ENCODE data around the gene SLC16A9. TPM values are rescaled to one million over a fixed set of nuclear protein-coding genes. Genes with fewer than 3 reads are reported as not detected.
A peak's percentile ranks its signal among the peaks of the same experiment; 100 is the strongest.

SLC16A9 gene
- total RNA-seq, 1 donor from 2014 or later: 3.8 TPM

- TF ChIP-seq CTCF (IDR thresholded peaks at IDR 0.05; ENCODE audit: unreplicated experiment): no peak
- H3K27me3 Mint-ChIP-seq (ENCODE audit: unreplicated experiment): no peaks in the 10 kb centered on the region
- no peaks in the 10 kb centered on the region for H3K36me3 Mint-ChIP-seq (ENCODE audit: low read depth, unreplicated experiment)
- no peak overlapping the region for H3K4me3 Mint-ChIP-seq (ENCODE audit: unreplicated experiment)
- H3K9me3 Mint-ChIP-seq (ENCODE audit: unreplicated experiment): no peaks in the 10 kb centered on the region
- DNase-seq (ENCODE audit: low spot score): no peak
- H3K27ac Mint-ChIP-seq (ENCODE audit: unreplicated experiment): no peak overlapping the region
- no peaks in the 10 kb centered on the region for H3K4me1 Mint-ChIP-seq (ENCODE audit: unreplicated experiment)
Observed at GRCh38 chr10:59724098-59724938, 14.7 kb upstream of the SLC16A9 start.

- H3K4me1 Mint-ChIP-seq (ENCODE audit: unreplicated experiment): no peaks in the 10 kb centered on the region
- H3K27ac Mint-ChIP-seq (ENCODE audit: unreplicated experiment): no peak overlapping the region
- no peak for DNase-seq (ENCODE audit: low spot score)
- TF ChIP-seq CTCF (IDR thresholded peaks at IDR 0.05; ENCODE audit: unreplicated experiment): no peak
- no peaks in the 10 kb centered on the region for H3K36me3 Mint-ChIP-seq (ENCODE audit: low read depth, unreplicated experiment)
- no peaks in the 10 kb centered on the region for H3K27me3 Mint-ChIP-seq (ENCODE audit: unreplicated experiment)
- no peak overlapping the region for H3K4me3 Mint-ChIP-seq (ENCODE audit: unreplicated experiment)
- H3K9me3 Mint-ChIP-seq (ENCODE audit: unreplicated experiment): no peaks in the 10 kb centered on the region
Observed at GRCh38 chr10:59720377-59720776, 10.7 kb upstream of the SLC16A9 start.

- DNase-seq (ENCODE audit: low spot score): no peak
- Mint-ChIP-seq H3K4me1 (ENCODE audit: unreplicated experiment) (no peaks in the 10 kb centered on the region), H3K36me3 (ENCODE audit: low read depth, unreplicated experiment) (no peaks in the 10 kb centered on the region), H3K27me3 (ENCODE audit: unreplicated experiment) (no peaks in the 10 kb centered on the region), H3K9me3 (ENCODE audit: unreplicated experiment) (no peaks in the 10 kb centered on the region), H3K4me3 (ENCODE audit: unreplicated experiment) (no peak overlapping the region), H3K27ac (ENCODE audit: unreplicated experiment) (no peak overlapping the region)
- peak; percentile 66 for TF ChIP-seq CTCF (IDR thresholded peaks at IDR 0.05; ENCODE audit: unreplicated experiment)
Observed at GRCh38 chr10:59719374-59719773, 9.7 kb upstream of the SLC16A9 start.

- no peak overlapping the region for H3K4me3 Mint-ChIP-seq (ENCODE audit: unreplicated experiment)
- H3K9me3 Mint-ChIP-seq (ENCODE audit: unreplicated experiment): no peaks in the 10 kb centered on the region
- no peak overlapping the region for H3K27ac Mint-ChIP-seq (ENCODE audit: unreplicated experiment)
- TF ChIP-seq CTCF (IDR thresholded peaks at IDR 0.05; ENCODE audit: unreplicated experiment): no peak
- no peaks in the 10 kb centered on the region for H3K36me3 Mint-ChIP-seq (ENCODE audit: low read depth, unreplicated experiment)
- no peak for DNase-seq (ENCODE audit: low spot score)
- H3K4me1 Mint-ChIP-seq (ENCODE audit: unreplicated experiment): no peaks in the 10 kb centered on the region
- H3K27me3 Mint-ChIP-seq (ENCODE audit: unreplicated experiment): no peaks in the 10 kb centered on the region
Observed at GRCh38 chr10:59718257-59718656, 8.6 kb upstream of the SLC16A9 start.

- DNase-seq (ENCODE audit: low spot score): no peak
- no peak overlapping the region for H3K4me3 Mint-ChIP-seq (ENCODE audit: unreplicated experiment)
- H3K27ac Mint-ChIP-seq (ENCODE audit: unreplicated experiment): no peak overlapping the region
- H3K4me1 Mint-ChIP-seq (ENCODE audit: unreplicated experiment): no peaks in the 10 kb centered on the region
- H3K27me3 Mint-ChIP-seq (ENCODE audit: unreplicated experiment): no peaks in the 10 kb centered on the region
- no peaks in the 10 kb centered on the region for H3K9me3 Mint-ChIP-seq (ENCODE audit: unreplicated experiment)
- H3K36me3 Mint-ChIP-seq (ENCODE audit: low read depth, unreplicated experiment): no peaks in the 10 kb centered on the region
- TF ChIP-seq CTCF (IDR thresholded peaks at IDR 0.05; ENCODE audit: unreplicated experiment): no peak
Observed at GRCh38 chr10:59713196-59713821, 3.7 kb upstream of the SLC16A9 start.

Data from endothelial cell (in vitro differentiated cells).